ENCODE results near the gene KIF2C.
"Not testable (repeated sequence)": the region's sequence is repeated elsewhere in the genome, so short reads cannot be mapped to it uniquely, and the experiment has no call there.

The KIF2C gene

DNA sequence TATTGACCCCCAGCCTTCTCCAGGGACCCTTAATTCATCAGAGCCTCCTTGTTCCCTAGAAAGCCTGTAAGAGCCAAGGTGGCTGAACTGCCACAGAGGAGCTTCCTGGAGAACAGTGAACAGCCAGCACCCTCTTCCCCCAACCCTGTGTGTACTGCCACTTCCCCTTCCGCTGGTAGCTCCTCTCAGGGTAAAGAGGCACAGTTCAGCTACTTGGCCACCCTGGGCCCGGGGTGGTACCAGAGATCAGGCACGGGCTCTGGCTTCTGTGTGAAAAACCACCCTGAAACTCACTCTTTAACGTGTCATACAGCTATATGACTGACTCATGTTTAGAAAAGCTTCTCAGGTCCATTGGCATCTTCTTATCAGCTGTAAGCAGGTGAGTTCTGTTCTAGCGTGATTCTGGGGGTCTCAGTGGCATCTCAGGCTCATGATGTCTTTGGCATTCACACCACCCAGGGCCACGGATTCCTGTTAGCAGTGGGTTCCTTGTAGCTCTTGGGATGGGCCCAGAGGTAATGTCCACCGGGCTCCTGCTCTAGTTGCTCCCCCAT is 42.8 kb upstream of the KIF2C start:
- no peak overlapping the region for H3K4me3 ChIP-seq (ENCODE audit: low read depth, low read length)
- TF ChIP-seq, protein P1, sequence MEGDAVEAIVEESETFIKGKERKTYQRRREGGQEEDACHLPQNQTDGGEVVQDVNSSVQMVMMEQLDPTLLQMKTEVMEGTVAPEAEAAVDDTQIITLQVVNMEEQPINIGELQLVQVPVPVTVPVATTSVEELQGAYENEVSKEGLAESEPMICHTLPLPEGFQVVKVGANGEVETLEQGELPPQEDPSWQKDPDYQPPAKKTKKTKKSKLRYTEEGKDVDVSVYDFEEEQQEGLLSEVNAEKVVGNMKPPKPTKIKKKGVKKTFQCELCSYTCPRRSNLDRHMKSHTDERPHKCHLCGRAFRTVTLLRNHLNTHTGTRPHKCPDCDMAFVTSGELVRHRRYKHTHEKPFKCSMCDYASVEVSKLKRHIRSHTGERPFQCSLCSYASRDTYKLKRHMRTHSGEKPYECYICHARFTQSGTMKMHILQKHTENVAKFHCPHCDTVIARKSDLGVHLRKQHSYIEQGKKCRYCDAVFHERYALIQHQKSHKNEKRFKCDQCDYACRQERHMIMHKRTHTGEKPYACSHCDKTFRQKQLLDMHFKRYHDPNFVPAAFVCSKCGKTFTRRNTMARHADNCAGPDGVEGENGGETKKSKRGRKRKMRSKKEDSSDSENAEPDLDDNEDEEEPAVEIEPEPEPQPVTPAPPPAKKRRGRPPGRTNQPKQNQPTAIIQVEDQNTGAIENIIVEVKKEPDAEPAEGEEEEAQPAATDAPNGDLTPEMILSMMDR (IDR thresholded peaks at IDR 0.05; ENCODE audit: insufficient read depth, low read length, missing control alignments) = no peak
- ChIA-PET POLR2A (no interaction called here), CTCF (interaction anchor here (0.9 to 2.1 kb wide), 11 partner anchors 10 to 44 kb away, joined by 3 to 9 read pairs (median 5); no protein-coding TSS in a partner anchor)
- no peak for DNase-seq (ENCODE audit: low read depth, low spot score)

DNA sequence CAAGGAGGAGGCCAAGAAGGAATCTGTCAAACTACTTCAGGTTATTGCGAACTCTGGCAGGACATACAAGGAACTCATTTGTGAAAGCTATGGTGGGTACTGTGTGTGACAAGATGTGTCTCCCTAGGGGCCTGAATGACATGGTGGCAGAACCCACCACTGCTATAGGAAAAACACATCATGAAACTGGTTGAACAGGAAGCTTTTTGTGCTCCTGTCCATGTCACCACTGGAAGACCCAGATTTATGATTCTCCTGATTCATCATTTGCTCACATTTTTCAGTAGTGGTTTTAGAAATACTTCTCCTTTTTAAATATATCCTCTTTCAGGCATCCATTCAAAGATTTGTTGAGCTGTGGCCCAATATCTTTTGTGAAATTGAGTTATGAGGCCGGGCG is 41.5 kb upstream of the KIF2C start:
- ChIA-PET POLR2A (no interaction called here), CTCF (interaction anchor here (0.7 to 2.1 kb wide), 3 partner anchors 9 to 33 kb away, joined by 3 to 9 read pairs (median 5); partner anchors contain the start of gene RNU5D-1)
- no peak for DNase-seq (ENCODE audit: low read depth, low spot score)
- TF ChIP-seq, protein P1 (IDR thresholded peaks at IDR 0.05; ENCODE audit: insufficient read depth, low read length, missing control alignments) = no peak
- no peak overlapping the region for H3K4me3 ChIP-seq (ENCODE audit: low read depth, low read length)

DNA sequence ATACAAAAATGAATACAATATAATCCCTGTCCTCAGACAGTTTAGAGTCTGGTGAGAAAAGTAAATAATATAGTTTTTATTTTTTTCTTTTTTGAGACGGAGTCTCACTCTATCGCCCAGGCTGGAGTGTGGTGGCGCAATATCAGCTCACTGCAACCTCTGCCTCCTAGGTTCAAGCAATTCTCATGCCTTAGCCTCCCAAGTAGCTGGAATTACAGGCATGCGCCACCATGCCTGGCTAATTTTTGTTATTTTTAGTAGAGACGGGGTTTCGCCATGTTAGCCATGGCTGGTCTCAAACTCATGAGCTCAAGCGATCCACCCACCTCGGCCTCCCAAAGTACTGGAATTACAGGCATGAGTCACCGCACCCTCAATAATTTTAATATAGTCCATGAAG is 40.3 kb upstream of the KIF2C start:
- POLR2A ChIA-PET; H3K4me3 ChIP-seq (ENCODE audit: low read depth, low read length); DNase-seq (ENCODE audit: low read depth, low spot score): not testable (repeated sequence)
- CTCF ChIA-PET = interaction anchor here (0.7 to 1.2 kb wide), 3 partner anchors 8 to 66 kb away, joined by 3 to 4 read pairs (median 3); no protein-coding TSS in a partner anchor

DNA sequence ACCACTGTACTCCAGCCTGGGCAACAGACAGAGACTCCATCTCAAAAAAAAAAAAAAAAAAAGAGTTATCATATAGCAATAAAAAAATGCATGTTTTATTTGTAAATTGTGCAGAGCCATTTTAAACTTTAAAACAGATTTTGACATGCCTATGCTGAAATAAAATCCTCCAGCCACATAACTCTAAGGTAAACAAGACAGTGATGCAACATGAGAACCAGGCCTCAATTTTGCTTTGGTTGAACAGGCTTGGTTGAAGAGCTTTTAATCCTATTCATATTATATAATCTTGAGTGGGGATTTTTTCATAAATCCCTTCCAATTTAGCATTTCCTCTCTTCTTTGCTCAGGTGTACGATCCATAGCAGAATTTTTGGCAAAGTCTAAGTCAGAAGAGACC is 39.1 kb upstream of the KIF2C start:
- TF ChIP-seq, protein P1 (IDR thresholded peaks at IDR 0.05; ENCODE audit: insufficient read depth, low read length, missing control alignments) = no peak
- no peak for DNase-seq (ENCODE audit: low read depth, low spot score)
- ChIA-PET POLR2A (interaction anchor here (0.6 kb wide), 1 partner anchor 29 kb away, joined by 3 read pairs; no protein-coding TSS in a partner anchor), CTCF (interaction anchor here (1.6 kb wide), 1 partner anchor 14 kb away, joined by 10 read pairs; no protein-coding TSS in a partner anchor)
- H3K4me3 ChIP-seq (ENCODE audit: low read depth, low read length) = no peak overlapping the region

DNA sequence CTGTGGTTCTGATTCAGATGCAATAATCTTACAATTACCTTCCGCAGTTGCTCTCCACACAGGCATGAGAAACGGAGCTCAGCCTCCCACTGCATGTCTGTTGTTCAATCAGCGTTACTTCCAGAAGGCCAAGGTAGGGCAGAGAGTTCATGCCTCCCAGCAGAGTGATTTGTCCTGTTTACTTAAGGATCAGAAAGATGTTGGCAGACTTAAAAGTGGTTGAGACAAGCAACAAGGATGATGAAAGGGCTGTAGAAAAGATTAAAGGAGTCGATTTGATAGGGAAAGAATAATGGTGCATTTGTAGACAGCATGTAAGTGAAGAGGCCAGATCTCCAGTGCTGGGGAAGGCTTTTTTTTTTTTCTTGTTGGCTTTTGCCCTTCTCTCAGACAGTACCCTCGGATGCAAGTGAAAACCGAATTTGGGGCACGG is 38.5 kb upstream of the KIF2C start:
- POLR2A ChIA-PET = no interaction called here
- CTCF ChIA-PET = interaction anchor here (1.6 kb wide), 1 partner anchor 14 kb away, joined by 10 read pairs; no protein-coding TSS in a partner anchor
- no peak for DNase-seq (ENCODE audit: low read depth, low spot score)
- TF ChIP-seq, protein P1 (IDR thresholded peaks at IDR 0.05; ENCODE audit: insufficient read depth, low read length, missing control alignments) = no peak
- H3K4me3 ChIP-seq (ENCODE audit: low read depth, low read length) = no peak overlapping the region

DNA sequence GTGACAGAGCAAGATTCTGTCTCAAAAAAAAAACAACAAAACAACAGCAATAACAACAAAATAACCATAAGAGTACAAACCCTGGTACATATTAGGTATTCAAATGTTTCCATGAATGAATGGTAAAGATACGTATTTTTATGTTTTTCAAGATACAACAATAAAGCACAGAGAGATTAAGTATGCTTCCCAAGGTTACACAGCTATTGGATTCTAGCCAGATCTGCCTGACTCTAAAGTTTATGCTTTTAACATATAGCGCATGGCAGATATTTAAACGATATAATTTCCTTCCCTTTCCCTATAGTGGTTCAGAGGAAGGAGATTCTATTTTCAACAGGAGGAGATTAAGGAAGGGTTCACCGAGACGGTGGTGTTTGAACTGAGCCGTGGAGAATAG is 34.2 kb upstream of the KIF2C start:
- CTCF ChIA-PET = interaction anchor here (1.0 to 2.9 kb wide), 3 partner anchors 12 to 26 kb away, joined by 3 to 37 read pairs (median 11); partner anchors contain the start of gene RNU5D-1
- POLR2A ChIA-PET = interaction anchor here (0.8 kb wide), 1 partner anchor 25 kb away, joined by 3 read pairs; the partner anchor contains the start of gene RNU5D-1
- TF ChIP-seq, protein P1 (IDR thresholded peaks at IDR 0.05; ENCODE audit: insufficient read depth, low read length, missing control alignments) = no peak
- no peak for DNase-seq (ENCODE audit: low read depth, low spot score)
- no peak overlapping the region for H3K4me3 ChIP-seq (ENCODE audit: low read depth, low read length)
